Measurements from ENCODE around the gene NFATC3. TPM values are rescaled to one million over a fixed set of nuclear protein-coding genes. Genes with fewer than 3 reads are reported as not detected.

Gene NFATC3
- total RNA-seq, 1 experiment from 2014 or later, result 33.0 TPM

- Histone ChIP-seq H3K79me1 (ENCODE audit: insufficient read depth, low read depth, low read length, poor library complexity, severe bottlenecking) (no peaks in the 10 kb centered on the region), H4K5ac (ENCODE audit: insufficient read length, low read depth, low read length) (no peak overlapping the region), H3K27me3 (ENCODE audit: insufficient read depth, low read length) (no peaks in the 10 kb centered on the region), H2AFZ (ENCODE audit: low read length) (no peak overlapping the region), H2BK15ac (ENCODE audit: low read depth, low read length) (no peak overlapping the region), H3K4me2 (ENCODE audit: insufficient read depth, insufficient read length, low read length) (no peak overlapping the region), H3K23me2 (ENCODE audit: insufficient read length, low read depth, low read length, poor library complexity, severe bottlenecking) (no peaks in the 10 kb centered on the region), H4K91ac (ENCODE audit: insufficient read length, low read depth, low read length) (no peak overlapping the region), H3T11ph (ENCODE audit: low read length) (no peak overlapping the region), H3K23ac (ENCODE audit: insufficient read length, low read depth, low read length) (no peak overlapping the region), H3K4ac (ENCODE audit: low read depth, low read length) (no peak overlapping the region), H4K8ac (replicated peaks; ENCODE audit: insufficient read length, low read depth, low read length) (no peak overlapping the region), H3K18ac (ENCODE audit: insufficient read length, low read depth, low read length) (no peak overlapping the region), H3K27ac (ENCODE audit: insufficient read length, low read depth, low read length) (no peak overlapping the region), H2BK120ac (ENCODE audit: low read depth, low read length, poor library complexity, severe bottlenecking) (no peak overlapping the region), H4K20me1 (ENCODE audit: control insufficient read depth, insufficient read depth, insufficient read length) (no peaks in the 10 kb centered on the region), H3K9me3 (ENCODE audit: control insufficient read depth, low read depth, low read length) (no peaks in the 10 kb centered on the region), H3K9ac (ENCODE audit: extremely low read depth, insufficient read length, low read length) (no peak overlapping the region), H2BK5ac (ENCODE audit: insufficient read length, low read length) (no peak overlapping the region), H3K56ac (ENCODE audit: insufficient read length, low read depth, low read length) (no peak overlapping the region), H3K79me2 (ENCODE audit: insufficient read depth, low read length) (no peaks in the 10 kb centered on the region), H3K14ac (ENCODE audit: insufficient read depth, low read length) (no peak overlapping the region), H3K4me1 (ENCODE audit: insufficient read depth, low read length) (no peaks in the 10 kb centered on the region), H2BK12ac (ENCODE audit: insufficient read length, low read depth, low read length) (no peak overlapping the region), H2AK5ac (ENCODE audit: insufficient read length, low read length) (no peak overlapping the region), H2BK20ac (ENCODE audit: low read depth, low read length, poor library complexity, severe bottlenecking) (no peak overlapping the region)
- peak overlapping the region in 1 of 3 experiments; percentile 40; a peak in 1 of 7 replicates for H3K27ac Mint-ChIP-seq
- WGBS (ENCODE audit: extremely low coverage, insufficient read length, low lambda C conversion rate), result no CpG with 5 or more reads among the region's 6 CpGs
- no peak overlapping the region for H3K4me3 Mint-ChIP-seq
- H3K36me3 Mint-ChIP-seq (ENCODE audit: insufficient read depth in 1 of 3, low read depth in 3 of 3), result peaks cover 0 to 10% (median 0%) of the 10 kb centered on the region in 3 experiments; a peak in 3 of 7 replicates
- no peaks in the 10 kb centered on the region for H3K27me3 Mint-ChIP-seq (ENCODE audit: low read depth)
- no peaks in the 10 kb centered on the region for H3K9me3 Mint-ChIP-seq
- H3K4me1 Mint-ChIP-seq, result 0 out of 4 replicates have a peak, but pooled peaks cover 0 to 3% of the 10 kb centered on the region in 2 experiments
- no peak for TF ChIP-seq CTCF (conservative IDR thresholded peaks at IDR 0.05)
- DNase-seq, result no peak
Observed at GRCh38 chr16:68257251-68257905, 172.2 kb downstream of the NFATC3 start.
